Naive B cell (primary cell): Measurements from ENCODE around the gene LRMDA. TPM values are rescaled to one million over a fixed set of nuclear protein-coding genes. Genes with fewer than 3 reads are reported as not detected.
A peak's percentile ranks its signal among the peaks of the same experiment; 100 is the strongest.

Experiments
- ATAC-seq, 2 donors: fragments of 150-1000 bp; cut with Tn5 transposase; 2 replicates each; pipeline ENCODE4 v1.10.0; 2021; ENCODE audit warnings: low read depth in 2 of 2, mild to moderate bottlenecking in 2 of 2, moderate library complexity in 2 of 2
- DNase-seq: peaks from one replicate; pipeline ENCODE4 v3.0.0; 2022
- H3K27ac Mint-ChIP-seq, 6 donors: one replicate each; pipeline ENCODE4 v1.8.0; 2020 to 2022; ENCODE audit warnings: mild to moderate bottlenecking in 6 of 6, mixed read lengths in 6 of 6, moderate library complexity in 5 of 6, inconsistent platforms in 2 of 6
- H3K27me3 Mint-ChIP-seq, 3 donors: one replicate each; pipeline ENCODE4 v1.8.0; 2021 to 2022; ENCODE audit warnings: mixed read lengths in 3 of 3, mild to moderate bottlenecking in 1 of 3
- H3K36me3 Mint-ChIP-seq, 2 donors: one replicate each; pipeline ENCODE4 v1.8.0; 2020 to 2022; ENCODE audit warnings: mixed read lengths in 2 of 2, inconsistent platforms in 1 of 2, mild to moderate bottlenecking in 1 of 2
- H3K4me1 Mint-ChIP-seq, 3 donors: one replicate each; pipeline ENCODE4 v1.8.0; 2020 to 2022; ENCODE audit warnings: mixed read lengths in 3 of 3, inconsistent platforms in 1 of 3, mild to moderate bottlenecking in 1 of 3, moderate library complexity in 1 of 3
- H3K4me3 Mint-ChIP-seq, 8 donors: one replicate each; pipeline ENCODE4 v1.8.0; 2020 to 2022; ENCODE audit warnings: mild to moderate bottlenecking in 8 of 8, mixed read lengths in 8 of 8, moderate library complexity in 8 of 8, inconsistent platforms in 2 of 8
- H3K9me3 Mint-ChIP-seq, 7 donors: one replicate each; pipeline ENCODE4 v1.8.0; 2020 to 2022; ENCODE audit warnings: mixed read lengths in 7 of 7, mild to moderate bottlenecking in 5 of 7, inconsistent platforms in 2 of 7, moderate library complexity in 1 of 7
- polyA plus RNA-seq, 6 donors: library from polyadenylated mRNA; unstranded; fragments of 300-500 nt; fragmentation: Illumina TruSeq; gene quantifications; one replicate each; pipeline ENCODE4 v1.2.3, GENCODE V29; 2021; ENCODE audit warnings: low read depth in 6 of 6

Gene LRMDA
- polyA plus RNA-seq, 6 donors from 2014 or later = 2.1 TPM; not detected in 5

- Mint-ChIP-seq H3K36me3 (peaks cover 0 to 7% of the 10 kb centered on the region in 2 donors), H3K27me3 (peaks cover 31 to 63% (median 58%) of the 10 kb centered on the region in 3 donors), H3K27ac (no peak overlapping the region), H3K4me1 (no peaks in the 10 kb centered on the region), H3K4me3 (no peak overlapping the region), H3K9me3 (peaks cover 0 to 10% (median 3%) of the 10 kb centered on the region in 7 donors)
- no peak for DNase-seq
- no peak for ATAC-seq
Observed at GRCh38 chr10:75418293-75418692, 13.1 kb upstream of the LRMDA start.

- peaks cover 0 to 11% (median 3%) of the 10 kb centered on the region in 7 donors for H3K9me3 Mint-ChIP-seq
- H3K36me3 Mint-ChIP-seq = peaks cover 0 to 10% of the 10 kb centered on the region in 2 donors
- DNase-seq (no peak), ATAC-seq (no peak)
- peaks cover 27 to 63% (median 57%) of the 10 kb centered on the region in 3 donors for H3K27me3 Mint-ChIP-seq
- no peak overlapping the region for H3K27ac Mint-ChIP-seq
- no peaks in the 10 kb centered on the region for H3K4me1 Mint-ChIP-seq
- no peak overlapping the region for H3K4me3 Mint-ChIP-seq
Observed at GRCh38 chr10:75418712-75419111, 12.7 kb upstream of the LRMDA start.

- ATAC-seq (no peak), DNase-seq (no peak)
- Mint-ChIP-seq H3K9me3 (peaks cover 0 to 11% (median 0%) of the 10 kb centered on the region in 7 donors), H3K27me3 (peaks cover 8 to 36% (median 33%) of the 10 kb centered on the region in 3 donors), H3K4me1 (no peaks in the 10 kb centered on the region), H3K36me3 (peaks cover 0 to 10% of the 10 kb centered on the region in 2 donors), H3K4me3 (no peak overlapping the region), H3K27ac (no peak overlapping the region)
Observed at GRCh38 chr10:75422913-75423312, 8.5 kb upstream of the LRMDA start.

GRCh38 chr10:75424571-75424970 lies 6.9 kb upstream of the LRMDA start:
- peaks cover 18 to 40% (median 36%) of the 10 kb centered on the region in 3 donors for H3K27me3 Mint-ChIP-seq
- H3K36me3 Mint-ChIP-seq = peaks cover 0 to 10% of the 10 kb centered on the region in 2 donors
- no peak overlapping the region for H3K4me3 Mint-ChIP-seq
- H3K4me1 Mint-ChIP-seq = no peaks in the 10 kb centered on the region
- DNase-seq = no peak
- no peak for ATAC-seq
- H3K9me3 Mint-ChIP-seq = peaks cover 0 to 11% (median 0%) of the 10 kb centered on the region in 7 donors
- H3K27ac Mint-ChIP-seq = no peak overlapping the region

GRCh38 chr10:75425291-75426079 lies 5.9 kb upstream of the LRMDA start:
- peaks cover 0 to 5% (median 2%) of the 10 kb centered on the region in 3 donors for H3K4me1 Mint-ChIP-seq
- ATAC-seq (no peak), DNase-seq (no peak)
- peaks cover 0 to 10% of the 10 kb centered on the region in 2 donors for H3K36me3 Mint-ChIP-seq
- H3K4me3 Mint-ChIP-seq = no peak overlapping the region
- peaks cover 0 to 6% (median 0%) of the 10 kb centered on the region in 7 donors for H3K9me3 Mint-ChIP-seq
- no peak overlapping the region for H3K27ac Mint-ChIP-seq
- peaks cover 27 to 43% (median 36%) of the 10 kb centered on the region in 3 donors for H3K27me3 Mint-ChIP-seq

GRCh38 chr10:75426880-75427279 lies 4.5 kb upstream of the LRMDA start:
- peaks cover 31 to 44% (median 40%) of the 10 kb centered on the region in 3 donors for H3K27me3 Mint-ChIP-seq
- ATAC-seq = no peak
- H3K27ac Mint-ChIP-seq = no peak overlapping the region
- peaks cover 0 to 10% of the 10 kb centered on the region in 2 donors for H3K36me3 Mint-ChIP-seq
- H3K4me3 Mint-ChIP-seq = no peak overlapping the region
- H3K9me3 Mint-ChIP-seq = peaks cover 0 to 6% (median 0%) of the 10 kb centered on the region in 7 donors
- DNase-seq = no peak
- peaks cover 2 to 10% (median 8%) of the 10 kb centered on the region in 3 donors for H3K4me1 Mint-ChIP-seq

- peaks cover 0 to 6% of the 10 kb centered on the region in 2 donors for H3K36me3 Mint-ChIP-seq
- no peak overlapping the region for H3K27ac Mint-ChIP-seq
- peak overlapping the region in 1 of 8 donors; percentile 20 for H3K4me3 Mint-ChIP-seq
- H3K9me3 Mint-ChIP-seq = peaks cover 0 to 4% (median 0%) of the 10 kb centered on the region in 7 donors
- no peak for DNase-seq
- peaks cover 41 to 51% (median 47%) of the 10 kb centered on the region in 3 donors for H3K27me3 Mint-ChIP-seq
- H3K4me1 Mint-ChIP-seq = peaks cover 3 to 19% (median 15%) of the 10 kb centered on the region in 3 donors
- ATAC-seq = no peak
Observed at GRCh38 chr10:75427951-75428350, 3.5 kb upstream of the LRMDA start.

GRCh38 chr10:75428434-75429158 lies 2.8 kb upstream of the LRMDA start:
- H3K27me3 Mint-ChIP-seq = peaks cover 47 to 51% (median 48%) of the 10 kb centered on the region in 3 donors
- H3K4me3 Mint-ChIP-seq = peak overlapping the region in 2 of 8 donors; percentile 12 to 40
- ATAC-seq (no peak), DNase-seq (no peak)
- peak overlapping the region in 1 of 6 donors; percentile 9 for H3K27ac Mint-ChIP-seq
- H3K36me3 Mint-ChIP-seq = no peaks in the 10 kb centered on the region
- H3K9me3 Mint-ChIP-seq = no peaks in the 10 kb centered on the region
- peaks cover 3 to 19% (median 15%) of the 10 kb centered on the region in 3 donors for H3K4me1 Mint-ChIP-seq

GRCh38 chr10:75429159-75429827 lies 2.1 kb upstream of the LRMDA start:
- Mint-ChIP-seq H3K4me1 (peaks cover 3 to 19% (median 15%) of the 10 kb centered on the region in 3 donors), H3K27ac (peak overlapping the region in 1 of 6 donors; percentile 32), H3K4me3 (no peak overlapping the region), H3K9me3 (no peaks in the 10 kb centered on the region), H3K36me3 (no peaks in the 10 kb centered on the region), H3K27me3 (peaks cover 54 to 55% (median 54%) of the 10 kb centered on the region in 3 donors)
- no peak for ATAC-seq
- no peak for DNase-seq

- Mint-ChIP-seq H3K9me3 (no peaks in the 10 kb centered on the region), H3K27ac (peak overlapping the region in 1 of 6 donors; percentile 2), H3K4me3 (peak overlapping the region in 3 of 8 donors; percentile 32 to 59 (median 51))
Observed at GRCh38 chr10:75430000-75430763, 1.2 kb upstream of the LRMDA start.

GRCh38 chr10:75432176-75432575 lies 752 bp downstream of the LRMDA start:
- no peak for ATAC-seq
- Mint-ChIP-seq H3K27me3 (peaks cover 65 to 78% (median 69%) of the 10 kb centered on the region in 3 donors), H3K9me3 (no peaks in the 10 kb centered on the region), H3K36me3 (no peaks in the 10 kb centered on the region), H3K27ac (no peak overlapping the region), H3K4me1 (peaks cover 3 to 19% (median 15%) of the 10 kb centered on the region in 3 donors), H3K4me3 (peak overlapping the region in 6 of 8 donors; percentile 59 to 87 (median 69))
- no peak for DNase-seq

More at GRCh38 chr10:75430000-75430763, 1.2 kb upstream of the LRMDA start:
- Mint-ChIP-seq H3K4me1 (peaks cover 3 to 19% (median 15%) of the 10 kb centered on the region in 3 donors), H3K36me3 (no peaks in the 10 kb centered on the region), H3K27me3 (peaks cover 58 to 63% (median 63%) of the 10 kb centered on the region in 3 donors)
- ATAC-seq (no peak), DNase-seq (no peak)

- DNase-seq (no peak), ATAC-seq (no peak)
- H3K27ac Mint-ChIP-seq = no peak overlapping the region
- H3K27me3 Mint-ChIP-seq = peaks cover 65 to 84% (median 69%) of the 10 kb centered on the region in 3 donors
- peak overlapping the region in 2 of 8 donors; percentile 54 to 70 for H3K4me3 Mint-ChIP-seq
- H3K9me3 Mint-ChIP-seq = no peaks in the 10 kb centered on the region
- H3K36me3 Mint-ChIP-seq = no peaks in the 10 kb centered on the region
- peaks cover 3 to 19% (median 15%) of the 10 kb centered on the region in 3 donors for H3K4me1 Mint-ChIP-seq
Observed at GRCh38 chr10:75432763-75433162, 1.3 kb downstream of the LRMDA start.
